Left forelimb (tissue), 1 donor: ENCODE results near the gene GRIN2C.
"Not testable (repeated sequence)": the region's sequence is repeated elsewhere in the genome, so short reads cannot be mapped to it uniquely, and the experiment has no call there.

ENCODE experiments used
- DNase-seq: peaks from one replicate; pipeline ENCODE4 v3.0.0-alpha.2; 2018; ENCODE audit warnings: low spot score

Gene GRIN2C

GRCh38 chr17:74879308-74879707 lies 19.6 kb upstream of the GRIN2C start:
- DNase-seq = no peak

GRCh38 chr17:74878658-74879057 lies 19.0 kb upstream of the GRIN2C start:
- DNase-seq = no peak

GRCh38 chr17:74877592-74878548 lies 18.2 kb upstream of the GRIN2C start:
- no peak for DNase-seq

- DNase-seq = no peak
These were observed 16.4 kb upstream of the GRIN2C start for GRCh38 chr17:74875977-74876593.

- no peak for DNase-seq
These were observed 15.7 kb upstream of the GRIN2C start for GRCh38 chr17:74875155-74875976.

- no peak for DNase-seq
These were observed 14.9 kb upstream of the GRIN2C start for GRCh38 chr17:74874615-74875037.

- DNase-seq = no peak
These were observed 14.4 kb upstream of the GRIN2C start for GRCh38 chr17:74873874-74874614.

- peak; percentile 100 for DNase-seq
These were observed 13.6 kb upstream of the GRIN2C start for GRCh38 chr17:74873037-74873873.

- DNase-seq = no peak
These were observed 12.8 kb upstream of the GRIN2C start, which contains the start of gene FDXR for GRCh38 chr17:74872313-74873036. Gene FDXR (minus strand): TSS chr17:74872994. CDS start chr17:74872944, 50 bp downstream.

- DNase-seq = no peak
These were observed 11.8 kb upstream of the GRIN2C start for GRCh38 chr17:74871356-74872076.

GRCh38 chr17:74870512-74870911 lies 10.8 kb upstream of the GRIN2C start:
- DNase-seq = no peak

GRCh38 chr17:74870028-74870427 lies 10.3 kb upstream of the GRIN2C start:
- DNase-seq = not testable (repeated sequence)

- DNase-seq = no peak
These were observed 9.2 kb upstream of the GRIN2C start for GRCh38 chr17:74868908-74869255.

GRCh38 chr17:74868251-74868907 lies 8.7 kb upstream of the GRIN2C start:
- no peak for DNase-seq

GRCh38 chr17:74866198-74866835 lies 6.6 kb upstream of the GRIN2C start:
- DNase-seq = no peak

- no peak for DNase-seq
These were observed 6.0 kb upstream of the GRIN2C start for GRCh38 chr17:74865504-74866197.

- peak; percentile 87 for DNase-seq
These were observed 5.2 kb upstream of the GRIN2C start for GRCh38 chr17:74864866-74865395.
